Smooth muscle cell (in vitro differentiated cells): Measurements from ENCODE around the gene PPP1R3A. TPM values are rescaled to one million over a fixed set of nuclear protein-coding genes. Genes with fewer than 3 reads are reported as not detected.

Experiments
- DNase-seq: peaks from one replicate; lab custom pipeline; 2025; ENCODE audit not compliant: unreplicated experiment; lab: John Stamatoyannopoulos, UW
- H2AFZ ChIP-seq: fragments of 200-600 bp; sonication (generic); 2 replicates; pipeline ENCODE4 v1.6.0; 2016; ENCODE audit warnings: antibody characterized with exemption, low read depth, mild to moderate bottlenecking
- H3F3A ChIP-seq: fragments of 200-600 bp; sonication (generic); 2 replicates; pipeline ENCODE4 v1.6.0; 2017; ENCODE audit warnings: antibody characterized with exemption, low read depth
- H3K27ac ChIP-seq: fragments of 200-600 bp; sonication (generic); 2 replicates; pipeline ENCODE4 v1.5.1; 2016; ENCODE audit warnings: low read depth, mild to moderate bottlenecking
- H3K27me3 ChIP-seq: fragments of 200-600 bp; sonication (generic); 2 replicates; pipeline ENCODE4 v1.6.1; 2016; ENCODE audit warnings: low read depth, mild to moderate bottlenecking
- H3K36me3 ChIP-seq: fragments of 200-600 bp; sonication (generic); 2 replicates; pipeline ENCODE4 v1.5.1; 2016; ENCODE audit warnings: low read depth
- H3K4me1 ChIP-seq: fragments of 200-600 bp; sonication (generic); 2 replicates; pipeline ENCODE4 v1.5.1; 2016; ENCODE audit warnings: low read depth
- H3K4me2 ChIP-seq: fragments of 200-600 bp; sonication (generic); 2 replicates; pipeline ENCODE4 v1.6.0; 2016; ENCODE audit warnings: mild to moderate bottlenecking
- H3K4me3 ChIP-seq: fragments of 200-600 bp; sonication (generic); 2 replicates; pipeline ENCODE4 v1.5.1; 2016; ENCODE audit warnings: mild to moderate bottlenecking
- H3K79me2 ChIP-seq: fragments of 200-600 bp; sonication (generic); 2 replicates; pipeline ENCODE4 v1.6.0; 2016; ENCODE audit warnings: low read depth, mild to moderate bottlenecking
- H3K9ac ChIP-seq: fragments of 200-600 bp; sonication (generic); 2 replicates; pipeline ENCODE4 v1.6.0; 2016; ENCODE audit warnings: low read depth
- H3K9me3 ChIP-seq: fragments of 200-600 bp; sonication (generic); replicated peaks from 2 replicates; pipeline ENCODE4 v1.5.1; 2016; ENCODE audit warnings: low read depth
- H4K20me1 ChIP-seq: fragments of 200-600 bp; sonication (generic); 2 replicates; pipeline ENCODE4 v1.6.0; 2016; ENCODE audit warnings: low read depth
- CTCF ChIP-seq: fragments of 200-600 bp; sonication (generic); IDR thresholded peaks from 2 replicates; pipeline ENCODE4 v1.5.1; 2017; ENCODE audit warnings: borderline replicate concordance, mild to moderate bottlenecking, antibody characterized with exemption; ENCODE audit not compliant: insufficient read depth, poor library complexity, severe bottlenecking
- WGBS: methylation state at CpG from one replicate; pipeline ENCODE4 v1.1.7; 2016; ENCODE audit warnings: low lambda C conversion rate; 5-methylcytosine and 5-hydroxymethylcytosine counted together
- polyA plus RNA-seq: library from polyadenylated mRNA; unstranded; fragments of >200 nt; fragmentation: Nextera tagmentation; extraction: Ambion mirVana; gene quantifications from 2 replicates; pipeline ENCODE4 v1.2.1, GENCODE V29; 2016
- total RNA-seq: library from RNA; depleted of rRNA; stranded (reverse); fragments of >200 nt; gene quantifications from 2 replicates; pipeline ENCODE4 v1.2.3, GENCODE V29; 2014

The PPP1R3A gene
- total and polyA plus RNA-seq, 2 experiments from 2014 or later = not detected

GRCh38 chr7:113828581-113828980 is 90.2 kb downstream of the PPP1R3A start:
- TF ChIP-seq CTCF = no peak
- no peak overlapping the region for H3K9ac ChIP-seq
- no peak overlapping the region for H3K27ac ChIP-seq
- peaks cover 7% of the 10 kb centered on the region for H3K4me1 ChIP-seq
- no peaks in the 10 kb centered on the region for H3K79me2 ChIP-seq
- WGBS = 89% methylated on average over 3 of the region's 3 CpGs
- no peaks in the 10 kb centered on the region for H3K9me3 ChIP-seq
- H4K20me1 ChIP-seq = no peaks in the 10 kb centered on the region
- no peaks in the 10 kb centered on the region for H3F3A ChIP-seq
- H3K4me2 ChIP-seq = no peak overlapping the region
- H2AFZ ChIP-seq = no peak overlapping the region
- H3K4me3 ChIP-seq = no peak overlapping the region
- no peaks in the 10 kb centered on the region for H3K36me3 ChIP-seq
- no peaks in the 10 kb centered on the region for H3K27me3 ChIP-seq
- DNase-seq = no peak
